ENCODE results near the gene SEBOX.

Gene SEBOX

DNA sequence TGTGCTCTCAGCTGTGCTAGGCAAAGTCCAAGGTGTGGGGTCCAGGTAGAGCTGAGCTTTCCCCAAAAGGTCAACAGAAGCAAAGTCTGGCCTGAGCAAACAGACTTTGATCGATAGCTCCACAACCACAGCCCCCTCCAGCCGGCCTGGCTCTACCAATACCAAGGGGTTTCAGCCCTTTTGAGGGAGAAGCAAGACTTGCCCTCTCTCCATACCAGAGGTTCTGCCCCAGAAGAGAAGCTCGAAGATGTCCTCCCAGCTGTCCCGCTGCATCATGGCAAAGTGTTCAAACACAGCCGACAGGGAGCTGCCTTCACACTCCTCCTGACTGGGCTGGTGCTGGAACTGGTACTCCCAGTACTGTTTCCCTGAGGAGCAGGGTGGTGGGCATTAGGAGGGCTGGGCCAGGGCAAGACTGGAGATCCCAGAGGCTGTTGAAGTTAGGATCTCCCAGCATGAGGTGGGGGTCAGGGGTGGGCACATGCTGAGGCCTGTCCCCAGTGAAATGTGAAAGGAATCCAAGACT lies 3.4 kb upstream of the SEBOX start:
- no peak for DNase-seq (ENCODE audit: low read depth)

DNA sequence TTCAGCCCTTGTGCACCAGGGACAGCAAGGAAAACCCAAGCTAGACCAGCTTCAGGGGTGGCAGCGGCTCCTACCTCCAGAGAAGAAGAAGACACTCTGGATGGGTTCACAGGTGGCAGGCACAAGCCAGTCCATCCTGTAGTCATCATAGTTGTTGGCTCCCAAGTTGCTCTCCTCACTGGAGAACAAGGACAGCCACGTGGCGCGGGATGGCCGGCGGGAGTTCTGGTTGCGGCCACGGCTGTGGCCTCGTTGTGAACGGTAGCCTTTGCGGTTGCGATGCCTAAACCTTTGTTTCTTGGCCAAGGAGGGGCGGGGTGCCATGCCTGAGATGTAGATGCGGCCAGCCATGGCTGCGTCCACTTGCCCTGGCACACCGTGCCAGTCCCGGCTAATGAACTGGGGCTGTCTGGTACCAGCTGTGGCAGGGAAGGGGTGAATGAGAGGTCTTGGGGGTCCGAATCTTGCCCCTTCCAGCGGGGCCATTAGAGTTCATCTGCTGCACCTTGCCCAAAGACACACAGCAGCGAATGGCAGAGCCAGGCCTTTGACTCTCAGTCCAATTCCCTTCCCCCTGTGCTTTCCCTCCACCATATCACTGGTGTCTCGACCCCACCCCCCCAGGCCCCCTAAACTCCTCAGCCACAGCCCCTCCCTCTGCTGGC lies 2.8 kb upstream of the SEBOX start:
- no peak for DNase-seq (ENCODE audit: low read depth)

DNA sequence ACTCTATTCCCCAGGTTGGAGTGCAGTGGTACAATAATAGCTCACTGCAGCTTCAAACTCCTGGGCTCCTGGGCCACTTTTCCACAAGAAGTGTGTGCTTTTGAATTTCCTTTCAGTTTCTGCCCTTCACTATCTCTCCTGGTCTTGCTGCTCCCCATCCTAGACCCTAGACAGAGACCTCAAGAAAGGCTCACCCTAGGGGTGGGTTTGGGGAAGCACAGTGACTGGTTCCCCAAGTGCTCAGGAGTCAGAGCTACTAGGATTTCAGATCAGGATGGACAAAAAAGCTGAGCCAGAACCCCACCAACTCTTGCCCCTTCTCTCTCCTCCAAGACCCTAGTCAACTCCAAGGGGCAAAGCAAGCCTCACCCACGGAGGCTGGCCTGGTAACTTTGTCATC lies 1.6 kb upstream of the SEBOX start:
- no peak for DNase-seq (ENCODE audit: low read depth)

DNA sequence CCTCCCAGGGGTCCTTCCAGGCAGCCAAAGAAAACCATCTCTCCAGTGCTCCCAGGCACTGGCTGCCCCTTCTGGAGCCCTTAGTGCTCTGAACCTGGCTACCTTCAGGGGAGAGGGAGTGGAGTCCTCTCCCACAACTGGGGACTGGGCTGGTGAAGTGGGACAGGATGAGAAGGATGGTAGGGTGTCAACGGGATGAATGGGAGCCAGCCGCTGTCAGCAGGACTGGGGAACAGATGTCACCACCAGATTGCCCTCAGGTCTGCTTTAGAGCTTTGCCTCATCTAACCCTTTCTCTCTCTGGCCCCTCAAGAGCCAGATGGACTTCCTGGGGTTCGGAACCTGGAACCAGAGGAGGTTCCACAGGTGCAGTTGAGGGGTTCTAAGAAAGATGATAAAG lies 488 bp upstream of the SEBOX start:
- DNase-seq (ENCODE audit: low read depth), result no peak

DNA sequence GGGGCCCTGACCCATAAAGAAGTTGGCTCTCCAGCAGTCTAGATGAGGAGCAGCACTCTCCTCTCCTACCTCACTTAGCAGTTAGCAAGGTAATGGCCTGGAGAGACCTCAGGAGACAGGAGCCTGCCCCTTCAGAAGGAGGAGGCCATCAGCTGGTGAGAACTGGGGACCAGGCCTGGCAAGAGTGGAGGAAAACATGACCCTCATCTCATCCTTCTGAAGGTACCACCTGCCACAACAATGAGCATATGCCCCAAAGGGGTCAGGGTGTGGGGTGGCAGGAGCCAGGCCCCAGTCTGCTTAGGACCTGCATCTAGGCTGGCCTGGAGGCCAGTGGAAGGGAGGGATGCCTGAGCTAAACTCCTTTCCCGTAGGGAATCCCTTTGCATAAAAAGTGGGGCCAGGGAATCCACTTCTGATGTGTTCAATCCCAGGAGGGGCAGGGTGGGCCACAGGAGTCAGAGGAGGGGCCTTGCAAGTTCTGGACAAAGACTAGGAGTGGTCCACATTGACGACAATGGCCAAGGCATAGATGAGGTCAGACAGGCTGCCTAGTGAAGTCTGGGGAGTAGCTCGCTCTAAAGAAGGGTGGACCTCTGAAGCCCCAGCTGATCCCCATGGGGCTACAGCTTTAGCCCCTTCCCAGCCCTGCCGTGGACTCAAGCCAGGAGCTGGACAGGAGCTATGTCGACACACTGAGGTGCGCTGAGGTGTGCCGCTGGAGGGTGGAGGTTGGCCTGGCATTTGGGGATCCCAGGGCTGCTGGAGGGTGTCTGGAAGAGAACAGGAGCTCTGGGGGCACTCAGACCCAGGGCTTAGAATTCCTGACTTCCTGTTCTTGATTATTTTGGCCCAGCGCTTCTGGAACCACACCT lies 986 bp downstream of the SEBOX start:
- no peak for DNase-seq (ENCODE audit: low read depth)

DNA sequence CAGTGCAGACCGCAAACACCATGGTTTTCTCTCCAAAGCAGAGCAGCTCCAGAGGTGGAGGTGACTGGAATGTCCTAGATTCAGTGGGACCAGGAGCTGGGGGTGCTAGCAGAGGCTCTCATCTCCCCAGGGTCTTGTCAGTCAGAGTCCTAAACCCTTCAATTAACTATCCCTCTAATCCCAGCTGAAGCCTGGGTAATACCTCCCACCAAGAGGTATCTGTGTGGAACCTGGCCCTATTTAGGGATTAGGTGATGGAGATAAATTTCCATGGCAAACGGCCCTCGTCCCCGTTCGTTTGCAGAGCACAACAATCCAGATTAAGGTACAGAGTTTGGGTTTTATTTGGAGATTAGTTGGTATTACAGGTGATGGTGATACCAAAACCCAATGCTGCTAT lies 1.8 kb downstream of the SEBOX start:
- DNase-seq (ENCODE audit: low read depth), result no peak

DNA sequence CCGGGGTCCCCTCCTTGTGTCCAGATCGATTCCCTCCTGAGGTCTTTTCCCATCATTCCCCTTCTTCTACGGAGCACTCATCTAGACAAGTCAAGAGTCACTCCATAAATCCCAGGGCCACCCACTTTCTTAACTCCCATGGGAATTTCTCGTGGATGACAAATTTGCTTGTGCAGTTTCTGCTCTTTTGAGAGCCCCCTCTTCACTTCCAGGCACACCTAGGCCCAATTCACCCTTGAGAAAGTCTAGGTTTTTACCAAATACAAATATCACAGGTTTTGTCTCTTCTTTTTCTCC lies 7.2 kb downstream of the SEBOX start:
- no peak for DNase-seq (ENCODE audit: low read depth)

DNA sequence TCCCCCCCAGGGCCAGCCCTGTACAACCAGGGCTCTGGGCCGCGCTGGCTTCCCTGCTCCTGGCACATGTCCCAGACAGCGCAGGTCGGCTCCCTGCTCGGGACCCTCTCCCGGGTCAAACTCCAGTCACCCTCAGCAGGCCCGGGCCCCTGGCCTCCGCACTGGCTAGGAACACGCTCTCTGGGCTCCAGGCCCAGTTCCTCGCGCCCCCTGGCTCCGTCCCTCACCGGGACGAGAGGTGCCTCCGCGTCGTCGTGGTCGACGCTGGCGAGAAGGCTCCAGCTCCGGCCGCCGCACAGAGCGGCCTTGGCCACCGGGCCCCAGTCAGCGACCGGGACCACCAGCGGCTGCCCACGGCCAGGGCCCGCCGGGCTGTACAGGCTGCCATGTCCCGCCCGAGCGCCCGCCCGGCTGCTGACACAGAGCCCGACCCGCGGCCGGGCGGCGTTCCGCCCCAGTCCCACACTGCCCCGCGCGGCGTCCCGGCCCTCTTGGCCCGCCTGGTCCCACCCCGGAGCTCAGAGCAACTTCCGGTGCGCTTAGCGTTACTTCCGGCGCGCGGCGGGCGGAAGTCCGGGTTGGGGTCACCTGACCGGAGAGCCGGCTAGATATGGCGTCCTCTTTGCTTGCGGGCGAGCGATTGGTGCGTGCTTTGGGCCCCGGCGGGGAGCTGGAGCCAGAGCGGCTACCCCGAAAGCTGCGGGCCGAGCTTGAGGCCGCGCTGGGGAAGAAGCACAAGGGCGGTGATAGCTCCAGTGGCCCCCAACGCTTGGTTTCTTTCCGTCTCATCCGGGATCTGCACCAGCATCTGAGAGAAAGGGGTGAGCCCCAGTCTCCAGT lies 7.7 kb downstream of the SEBOX start, which contains the start of gene POLDIP2:
POLDIP2 (minus strand) TSS at position 467 of the 840 bp plus-strand sequence; CDS start at position 388, 79 bp downstream.
- peak; percentile 92 for DNase-seq (ENCODE audit: low read depth)

DNA sequence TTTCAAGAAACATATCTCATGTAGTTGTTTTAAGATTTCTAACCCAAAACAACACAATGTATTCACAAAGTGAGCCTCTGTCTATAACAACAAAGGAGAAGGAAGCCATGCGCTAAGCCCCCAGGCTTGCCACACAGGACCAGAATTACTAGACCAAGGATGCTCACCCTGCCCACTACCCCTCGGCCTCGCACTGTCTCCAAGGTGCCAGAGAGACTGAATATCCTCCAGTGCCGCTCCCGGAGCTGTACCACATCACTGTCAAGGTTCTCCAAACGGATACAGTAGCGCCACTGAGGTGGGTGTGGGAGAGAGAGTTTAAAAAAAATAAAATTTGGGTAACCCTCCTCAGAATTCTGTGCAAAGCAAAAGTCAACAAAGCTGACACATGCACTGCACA lies 14.7 kb downstream of the SEBOX start:
- no peak for DNase-seq (ENCODE audit: low read depth)

DNA sequence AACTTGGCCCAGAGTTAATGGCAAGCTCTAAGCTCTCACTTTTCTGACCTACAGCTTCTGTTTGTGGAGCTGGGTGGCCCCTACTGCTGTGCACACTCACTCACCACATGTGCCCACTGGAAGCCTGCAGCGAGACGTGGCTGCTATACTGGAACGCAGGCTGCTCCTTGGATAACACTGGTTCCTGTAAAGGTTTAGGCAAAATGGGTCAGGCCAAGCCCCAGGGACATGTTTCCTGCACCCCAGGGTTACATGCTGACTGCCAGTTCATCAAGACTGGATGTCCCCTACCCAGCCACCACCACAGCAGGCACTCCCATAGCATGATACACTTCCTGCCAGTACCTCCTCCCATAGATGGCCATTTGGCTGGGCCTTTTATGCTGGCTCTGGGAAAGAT lies 16.0 kb downstream of the SEBOX start:
- DNase-seq (ENCODE audit: low read depth), result no peak

DNA sequence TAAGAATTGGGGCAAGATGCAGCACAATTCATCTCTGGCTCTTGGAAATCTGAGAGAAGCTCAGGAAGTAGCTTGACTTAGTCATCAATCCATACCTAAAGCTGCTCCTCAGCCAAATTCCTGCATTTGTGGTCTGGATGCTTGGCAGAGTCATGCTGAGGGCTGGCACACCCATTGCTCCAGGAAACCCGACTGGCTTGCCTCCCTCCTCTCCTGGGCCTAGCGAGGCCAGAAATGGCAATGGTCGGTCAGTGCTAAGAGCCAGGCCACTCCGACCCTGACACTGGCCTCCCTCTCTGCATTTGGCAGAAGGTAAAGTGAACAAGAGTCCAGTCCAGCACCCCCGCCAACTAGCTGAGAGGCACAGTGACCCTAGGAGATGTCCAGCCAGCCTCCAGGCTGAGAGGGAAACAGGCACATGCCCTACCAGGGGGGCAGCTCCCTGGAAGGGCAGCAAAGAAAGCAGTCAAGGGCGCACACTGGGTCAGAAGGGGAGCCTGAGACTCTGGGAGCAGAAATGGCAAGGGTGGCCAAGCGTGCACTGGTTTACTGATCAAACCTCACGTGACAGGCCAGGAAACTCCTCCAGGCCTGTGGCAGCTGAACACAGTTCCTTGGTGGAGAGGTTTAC lies 17.6 kb downstream of the SEBOX start:
- DNase-seq (ENCODE audit: low read depth), result peak; percentile 79

DNA sequence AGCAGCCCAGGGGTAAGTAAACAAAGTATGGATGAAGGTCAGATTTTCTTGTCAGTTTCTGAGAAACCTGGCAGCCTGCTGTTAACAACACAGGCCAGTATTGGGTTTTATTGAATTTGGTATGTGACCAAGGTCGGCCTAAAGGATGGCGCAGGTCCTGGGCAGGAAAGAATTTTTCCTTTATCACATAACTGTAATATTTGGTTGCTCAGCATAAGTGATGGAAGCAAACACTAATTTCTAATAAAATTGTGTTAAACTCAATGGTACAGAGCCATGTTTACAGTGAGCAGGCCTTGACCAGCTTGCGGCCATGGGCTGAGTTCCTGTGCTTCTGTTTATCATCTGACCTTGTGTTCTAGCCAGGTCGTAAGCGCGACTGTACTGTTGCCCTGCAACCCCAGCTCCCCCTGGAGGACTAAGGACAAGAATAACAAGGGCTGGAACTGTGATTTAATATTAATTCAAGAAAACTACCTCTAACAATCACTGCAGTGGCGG lies 18.2 kb downstream of the SEBOX start:
- DNase-seq (ENCODE audit: low read depth), result no peak

DNA sequence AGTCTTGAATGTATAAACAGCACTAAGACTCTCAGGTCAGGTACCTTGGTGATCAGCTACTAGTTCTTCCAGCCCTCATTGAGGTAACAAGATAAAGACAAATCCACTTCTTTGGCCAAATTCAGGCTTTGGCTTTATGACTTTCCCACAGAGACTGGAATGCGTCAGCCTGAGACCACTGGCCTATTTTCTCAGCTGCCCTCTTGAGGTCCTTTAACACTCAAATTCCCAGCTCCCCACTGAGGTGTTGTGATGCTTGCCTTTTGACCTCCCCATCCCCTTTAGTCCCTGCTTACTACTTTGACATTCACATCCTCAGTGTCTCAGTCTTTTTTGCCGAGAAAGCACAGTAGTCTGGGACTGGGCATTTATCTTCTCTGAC lies 18.8 kb downstream of the SEBOX start:
- no peak for DNase-seq (ENCODE audit: low read depth)

DNA sequence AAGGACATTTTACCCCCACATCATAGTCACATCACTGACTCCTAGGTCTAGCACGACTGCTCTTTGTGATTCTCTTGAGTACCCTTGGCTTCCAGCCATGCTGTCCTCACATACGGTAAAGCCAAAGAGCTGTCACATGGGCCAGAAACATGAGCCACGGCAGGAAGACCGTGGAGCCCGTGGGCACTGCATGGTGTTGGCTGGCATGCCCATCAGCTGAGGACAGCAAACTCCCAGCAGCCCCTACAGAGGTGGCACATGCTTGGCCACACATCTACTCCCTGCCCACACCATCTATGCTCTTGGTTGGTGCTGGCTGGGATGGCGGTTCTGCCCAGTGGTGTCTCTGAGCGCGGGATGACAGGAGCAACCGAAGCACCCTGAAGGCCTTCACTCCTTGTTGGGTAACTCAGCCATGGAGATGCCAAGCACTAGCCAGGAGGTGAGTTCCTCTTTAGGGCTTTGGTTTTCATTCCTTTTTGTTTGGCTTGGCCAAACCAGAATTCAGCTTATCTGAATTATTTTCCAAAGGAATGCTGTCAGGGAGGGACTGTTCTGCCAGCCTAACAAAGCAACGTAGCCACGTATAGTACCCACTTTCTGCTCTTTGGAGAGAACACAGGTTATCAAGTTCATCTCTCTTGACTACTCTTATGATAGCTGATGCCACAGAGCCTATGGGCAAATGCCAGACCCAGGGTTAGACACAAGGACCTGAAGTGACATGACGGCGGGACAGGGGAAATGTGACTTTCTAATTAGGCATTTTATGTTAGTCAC lies 19.4 kb downstream of the SEBOX start:
- no peak for DNase-seq (ENCODE audit: low read depth)

DNA sequence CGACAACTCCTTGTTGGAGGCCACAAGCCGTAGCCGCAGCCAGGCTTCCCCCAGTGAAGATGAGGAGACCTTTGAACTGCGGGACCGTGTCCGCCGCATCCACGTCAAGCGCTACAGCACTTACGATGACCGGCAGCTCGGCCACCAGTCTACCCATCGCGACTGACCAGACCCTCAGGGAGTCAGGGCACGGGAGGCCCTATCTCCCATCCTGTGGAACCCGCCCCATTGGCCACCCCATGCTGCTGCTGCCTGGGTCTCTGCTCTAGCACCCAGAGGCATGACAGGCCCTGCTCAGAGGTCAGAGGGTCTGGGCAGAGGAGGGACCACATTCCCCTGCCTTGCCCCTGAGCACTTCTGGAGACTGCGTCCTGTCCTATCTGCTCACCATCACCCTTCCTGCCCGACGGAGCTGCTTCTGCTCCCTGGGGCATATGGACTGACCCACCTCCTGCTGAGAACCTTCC lies 20.5 kb downstream of the SEBOX start:
- DNase-seq (ENCODE audit: low read depth), result no peak

DNA sequence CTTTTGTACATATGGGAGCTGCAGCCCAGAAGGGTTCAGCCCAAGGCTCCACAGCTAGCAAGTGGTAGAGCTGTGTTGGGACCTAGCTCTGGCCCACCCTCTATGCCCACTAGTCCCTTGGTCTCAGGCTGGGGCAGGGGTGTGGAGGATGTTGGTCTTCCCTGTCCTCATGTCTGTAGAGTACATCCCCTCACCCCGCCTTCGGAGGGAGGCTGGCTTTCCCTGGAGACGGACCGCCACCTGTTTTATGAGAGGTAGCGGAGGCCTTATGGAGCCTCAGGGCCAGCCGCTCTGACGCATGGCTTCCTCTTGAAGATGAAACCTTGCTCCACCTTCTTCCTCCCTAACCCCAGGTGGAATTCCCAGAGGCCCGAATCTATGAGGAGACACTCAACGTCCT lies 21.0 kb downstream of the SEBOX start:
- no peak for DNase-seq (ENCODE audit: low read depth)

DNA sequence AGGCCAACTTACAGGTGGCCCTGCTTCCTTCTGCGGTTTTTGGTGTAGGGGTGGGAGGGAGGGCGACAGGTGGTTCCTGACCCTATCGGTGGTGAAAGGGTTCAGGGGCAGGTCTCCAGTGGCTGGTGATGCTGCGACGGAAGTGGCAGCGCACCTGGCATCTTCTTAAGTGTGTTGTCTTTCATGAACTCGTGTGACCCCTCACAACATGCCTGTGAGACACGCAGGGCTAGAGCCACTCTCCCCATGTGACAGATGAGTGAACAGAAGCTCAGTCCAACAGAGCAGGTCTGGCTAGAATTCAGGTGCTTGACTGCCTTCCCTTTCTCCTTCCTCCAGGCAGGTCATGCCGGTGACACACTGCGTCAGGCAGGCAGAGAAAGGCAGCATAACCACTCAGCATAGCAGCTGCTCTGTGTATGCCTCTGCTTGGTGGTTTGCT lies 21.5 kb downstream of the SEBOX start:
- no peak for DNase-seq (ENCODE audit: low read depth)

DNA sequence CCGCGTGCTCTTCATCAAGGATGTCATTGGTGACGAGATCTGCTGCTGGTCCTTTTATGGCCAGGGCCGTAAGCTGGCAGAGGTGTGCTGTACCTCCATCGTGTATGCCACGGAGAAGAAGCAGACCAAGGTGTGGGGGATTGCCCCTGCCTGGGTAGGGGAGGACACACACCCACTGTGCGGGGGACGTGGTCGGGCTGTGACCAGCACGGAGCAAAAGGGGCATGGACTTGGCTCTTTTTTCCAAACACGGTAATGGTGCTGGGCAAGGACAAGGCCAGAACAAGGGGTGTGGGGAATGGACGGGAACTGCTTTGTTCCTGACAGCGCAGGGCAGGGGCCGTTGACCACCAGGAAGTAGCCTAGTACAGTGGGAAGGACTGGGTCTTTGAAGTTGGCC lies 22.7 kb downstream of the SEBOX start:
- no peak for DNase-seq (ENCODE audit: low read depth)

DNA sequence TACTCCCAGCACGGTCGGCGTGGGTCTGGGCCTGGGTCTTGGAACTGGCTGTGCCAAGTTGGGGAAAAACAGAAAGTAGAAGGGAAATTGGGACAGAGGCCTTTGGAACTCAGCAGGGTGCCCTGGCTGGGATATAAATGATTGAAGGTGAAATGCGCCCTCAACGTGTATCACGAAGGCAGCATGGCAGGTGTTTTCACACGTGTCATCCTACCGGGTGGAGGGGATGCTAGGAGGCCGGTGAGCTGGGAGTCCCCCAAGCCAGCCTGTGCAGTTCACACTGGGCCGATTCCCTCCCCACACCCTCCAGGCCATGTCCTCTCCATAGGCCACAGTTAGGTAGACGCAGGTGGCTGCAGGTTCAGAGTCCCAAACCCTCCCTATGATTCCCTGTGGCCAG lies 23.5 kb downstream of the SEBOX start:
- DNase-seq (ENCODE audit: low read depth), result no peak

DNA sequence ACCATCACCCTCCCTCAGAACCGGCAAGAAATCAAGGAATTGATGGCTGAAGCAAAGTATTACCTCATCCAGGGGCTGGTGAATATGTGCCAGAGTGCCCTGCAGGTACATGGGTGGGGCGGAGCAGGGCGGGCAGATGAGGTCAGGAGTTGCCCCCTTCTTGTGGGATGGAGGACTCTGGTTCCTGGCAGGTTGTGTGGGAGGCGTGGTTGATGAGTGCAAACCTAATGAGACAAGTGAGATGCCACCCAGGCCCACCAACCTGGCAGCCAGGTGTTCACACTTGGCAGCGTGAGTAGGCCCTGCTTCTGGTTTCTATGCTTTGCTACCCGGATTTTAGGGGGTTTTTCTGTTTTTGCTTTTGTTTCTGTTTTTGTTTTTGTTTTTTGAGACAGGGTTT lies 24.6 kb downstream of the SEBOX start:
- DNase-seq (ENCODE audit: low read depth), result no peak

DNA sequence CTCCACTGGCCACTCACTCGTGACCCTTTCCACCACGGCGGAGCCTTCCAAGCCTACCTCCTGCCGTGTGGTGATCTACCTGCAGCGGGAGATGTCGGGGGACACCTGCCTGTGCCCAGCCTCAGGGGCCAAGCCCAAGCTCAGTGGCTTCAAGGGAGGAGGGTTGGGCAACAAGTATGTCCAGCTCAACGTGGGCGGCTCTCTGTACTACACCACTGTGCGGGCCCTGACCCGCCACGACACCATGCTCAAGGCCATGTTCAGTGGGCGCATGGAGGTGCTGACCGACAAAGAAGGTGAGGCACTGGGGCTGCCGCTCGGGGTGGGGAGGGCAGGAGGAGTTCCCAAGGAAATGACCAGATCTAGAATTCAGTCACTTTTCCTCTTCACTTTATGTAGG lies 25.6 kb downstream of the SEBOX start:
- no peak for DNase-seq (ENCODE audit: low read depth)

Measured in stromal cell of bone marrow (primary cell).